HG02938 (cell line): ENCODE results near the gene TMEM222.

Source experiments
- ATAC-seq: cut with Tn5 transposase; IDR thresholded peaks from one replicate; pipeline ENCODE4 v1.9.1; 2021; ENCODE audit warnings: mild to moderate bottlenecking, moderate library complexity; ENCODE audit not compliant: unreplicated experiment

The TMEM222 gene

DNA sequence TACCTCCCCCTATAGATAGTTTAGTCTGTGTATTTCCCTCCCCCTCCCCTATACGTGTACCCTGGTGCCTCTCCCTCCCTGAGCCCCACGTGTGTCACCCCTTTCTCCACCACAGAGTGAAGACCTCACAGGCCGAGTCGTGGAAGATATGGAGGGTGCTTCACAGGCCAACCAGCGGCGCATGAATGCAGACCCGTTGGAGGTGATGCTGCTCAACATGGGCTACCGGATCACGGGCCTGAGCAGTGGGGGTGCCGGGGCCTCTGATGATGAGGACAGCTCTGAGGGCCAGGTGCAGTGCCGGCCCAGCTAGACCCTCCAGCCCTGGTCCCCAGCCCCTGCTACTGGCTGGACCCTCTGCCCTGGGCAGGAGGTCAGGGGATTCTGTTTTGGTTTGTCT lies 15.9 kb upstream of the TMEM222 start:
- ATAC-seq: no peak

DNA sequence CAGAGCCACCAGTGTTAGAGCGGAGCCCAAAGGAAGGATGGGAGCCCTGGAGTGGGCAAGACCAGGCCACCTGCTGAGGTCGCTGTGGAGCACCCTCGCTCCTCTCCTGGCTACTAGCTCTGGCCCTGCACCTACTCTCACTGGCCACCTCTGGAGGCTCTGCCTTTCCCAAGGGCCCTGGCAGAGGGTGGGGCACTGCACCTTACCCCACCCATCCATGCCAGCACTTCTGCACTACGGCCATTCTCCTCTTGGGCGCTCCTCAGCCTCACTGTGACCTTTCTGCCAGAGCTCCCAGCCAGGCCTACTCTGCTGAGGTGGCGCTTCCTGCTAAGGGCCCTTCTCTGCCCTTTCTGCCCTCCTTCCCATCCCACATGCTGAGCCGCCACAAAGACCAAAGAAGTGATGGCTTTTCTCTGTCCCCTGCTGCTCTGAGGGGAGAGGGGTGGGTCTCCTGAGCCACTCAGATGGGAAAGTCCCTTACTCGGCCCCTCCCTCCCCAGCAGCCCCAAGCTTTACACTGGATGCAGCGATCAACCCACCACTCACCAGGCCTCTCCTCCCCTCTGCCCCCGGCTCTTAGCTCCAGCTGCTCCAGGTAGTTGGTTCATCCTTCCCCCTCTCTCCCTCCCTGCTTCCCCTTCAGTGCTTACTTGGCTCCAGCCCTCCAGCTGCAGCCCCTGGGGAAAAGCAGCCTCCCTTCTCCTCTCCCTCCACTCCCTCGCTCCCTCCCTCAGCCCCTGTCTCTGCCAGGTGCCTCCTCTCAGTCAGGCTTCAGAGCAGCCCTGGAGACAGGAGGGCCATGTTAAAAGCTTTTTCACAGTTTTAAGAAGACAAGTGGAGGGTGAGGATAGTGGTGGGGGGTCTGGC lies 14.8 kb upstream of the TMEM222 start:
- no peak for ATAC-seq

DNA sequence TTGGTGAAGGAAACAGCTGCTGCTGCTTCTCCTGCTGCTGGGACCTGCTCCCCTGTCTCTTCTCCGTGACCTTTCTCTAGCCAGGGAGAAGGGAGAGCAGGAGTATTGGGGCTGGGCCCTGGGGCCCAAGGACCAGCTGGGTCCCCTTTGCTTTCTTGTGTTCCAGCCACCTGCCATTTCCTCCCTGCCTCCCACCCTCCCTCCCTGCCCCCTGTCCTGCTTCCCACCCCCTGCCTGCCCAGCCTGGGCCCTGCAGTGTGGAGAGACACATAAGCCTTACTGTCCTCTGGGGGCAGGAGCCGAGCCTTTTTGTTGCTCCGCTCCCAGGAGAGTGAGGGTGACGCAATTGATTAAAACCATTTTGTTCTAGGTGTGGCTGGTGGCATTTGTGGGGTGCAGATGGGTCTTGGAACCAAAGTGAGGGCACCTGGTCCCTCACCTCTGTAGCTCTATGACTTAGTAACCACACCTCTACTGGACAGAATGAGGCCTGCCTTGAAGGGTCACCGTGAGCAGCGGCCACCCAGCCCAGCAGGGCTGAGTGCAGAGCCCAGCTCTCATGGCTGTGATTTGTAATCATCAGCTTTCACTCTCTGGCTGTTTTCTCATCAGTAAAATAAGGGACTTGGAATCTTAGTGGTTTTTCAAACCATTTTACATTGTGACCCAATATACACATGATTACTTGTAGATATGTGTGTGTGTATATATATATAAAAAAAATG lies 13.9 kb upstream of the TMEM222 start:
- ATAC-seq: no peak

DNA sequence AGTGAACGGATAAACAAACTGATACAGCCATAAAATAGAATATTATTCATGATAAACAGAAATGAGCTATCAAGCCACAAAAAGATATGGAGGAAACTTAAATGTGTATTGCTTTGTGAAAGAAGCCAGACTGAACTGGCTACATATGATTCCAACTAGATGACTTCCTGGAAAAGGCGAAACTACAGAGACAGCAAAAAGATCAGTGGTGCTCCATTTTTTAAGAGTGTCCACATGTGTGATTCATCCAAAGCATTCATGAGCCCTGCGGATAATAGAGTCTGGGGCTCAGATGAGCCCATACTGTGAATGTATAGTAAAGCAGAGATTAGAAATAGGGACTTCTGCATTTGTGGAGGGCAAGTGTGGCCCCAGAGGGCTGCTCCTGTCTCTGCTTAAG lies 7.8 kb upstream of the TMEM222 start:
- ATAC-seq: no peak

DNA sequence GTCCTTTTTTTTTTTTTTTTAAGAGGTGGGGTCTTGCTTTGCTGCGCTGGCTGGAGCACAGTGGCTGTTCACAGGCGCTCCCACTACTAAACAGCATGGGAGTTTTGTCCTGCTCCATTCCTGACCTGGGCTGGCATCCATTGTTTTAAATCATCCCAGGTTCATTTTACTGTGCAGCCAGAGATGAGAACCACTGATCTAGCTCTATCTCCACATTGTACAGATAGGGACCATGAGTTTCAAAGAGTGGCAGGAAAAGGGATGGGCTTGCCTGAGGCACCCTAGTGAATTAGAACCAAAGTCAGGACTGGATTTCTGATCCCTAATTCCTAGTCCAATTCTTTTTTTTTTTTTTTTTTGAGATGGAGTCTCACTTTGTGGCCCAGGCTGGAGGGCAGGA lies 7.2 kb upstream of the TMEM222 start:
- ATAC-seq: no peak

DNA sequence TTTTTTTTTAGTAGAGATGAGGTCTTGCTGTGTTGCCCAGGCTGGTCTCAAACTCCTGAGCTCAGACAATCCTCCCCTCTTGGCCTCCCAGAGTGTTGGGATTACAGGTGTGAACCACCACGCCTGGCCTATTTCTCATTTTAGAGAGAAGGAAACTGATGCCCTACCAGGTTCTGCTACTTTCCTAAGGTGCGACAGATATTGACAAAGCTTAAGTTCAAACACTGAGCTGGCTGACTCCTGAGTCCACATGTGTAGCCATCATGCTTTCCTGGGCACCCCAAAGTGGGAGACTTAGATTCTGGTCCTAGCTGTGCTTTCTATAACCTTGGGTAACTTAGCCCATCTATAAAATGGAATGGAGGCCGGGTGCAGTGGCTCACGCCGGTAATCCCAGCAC lies 5.1 kb upstream of the TMEM222 start:
- no peak for ATAC-seq

DNA sequence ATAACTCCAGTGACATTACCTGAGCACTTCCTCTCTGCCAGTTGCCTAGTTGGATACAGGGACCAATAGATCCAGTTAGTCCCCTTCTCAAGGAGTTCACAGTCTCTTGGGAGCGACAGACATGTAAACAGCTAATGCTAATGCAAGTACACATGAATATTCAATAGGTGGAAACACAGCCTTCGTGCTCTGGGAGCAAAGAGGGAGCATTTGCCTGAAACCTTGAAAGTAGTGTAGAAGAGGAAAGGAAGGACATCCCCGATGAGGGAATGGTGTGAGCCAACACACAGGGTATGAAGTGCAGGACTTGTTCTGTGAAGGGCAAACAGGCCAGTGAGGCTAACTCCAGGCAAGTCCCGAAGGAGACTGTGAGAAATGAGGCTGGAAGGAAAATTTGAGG lies 3.8 kb upstream of the TMEM222 start:
- no peak for ATAC-seq

DNA sequence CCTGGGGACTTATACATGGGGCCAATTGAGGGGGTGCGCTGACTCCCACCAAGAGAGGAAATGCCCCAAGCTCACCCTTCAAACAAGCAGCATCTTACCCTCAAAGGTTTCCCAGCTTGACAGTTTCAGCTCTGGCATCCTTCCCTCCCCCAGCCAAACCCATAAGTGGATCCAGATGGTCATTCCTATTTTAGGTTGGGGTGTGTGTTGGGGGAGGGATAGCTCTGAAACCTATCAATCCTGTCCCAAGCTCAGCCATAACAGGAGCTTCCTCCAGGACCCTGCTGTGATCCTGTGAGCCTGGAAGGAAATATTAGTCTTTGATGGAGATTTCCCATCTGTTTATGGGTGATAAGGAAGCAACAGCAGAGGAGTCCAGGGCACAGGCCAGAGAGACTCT lies 3.4 kb upstream of the TMEM222 start:
- no peak for ATAC-seq

DNA sequence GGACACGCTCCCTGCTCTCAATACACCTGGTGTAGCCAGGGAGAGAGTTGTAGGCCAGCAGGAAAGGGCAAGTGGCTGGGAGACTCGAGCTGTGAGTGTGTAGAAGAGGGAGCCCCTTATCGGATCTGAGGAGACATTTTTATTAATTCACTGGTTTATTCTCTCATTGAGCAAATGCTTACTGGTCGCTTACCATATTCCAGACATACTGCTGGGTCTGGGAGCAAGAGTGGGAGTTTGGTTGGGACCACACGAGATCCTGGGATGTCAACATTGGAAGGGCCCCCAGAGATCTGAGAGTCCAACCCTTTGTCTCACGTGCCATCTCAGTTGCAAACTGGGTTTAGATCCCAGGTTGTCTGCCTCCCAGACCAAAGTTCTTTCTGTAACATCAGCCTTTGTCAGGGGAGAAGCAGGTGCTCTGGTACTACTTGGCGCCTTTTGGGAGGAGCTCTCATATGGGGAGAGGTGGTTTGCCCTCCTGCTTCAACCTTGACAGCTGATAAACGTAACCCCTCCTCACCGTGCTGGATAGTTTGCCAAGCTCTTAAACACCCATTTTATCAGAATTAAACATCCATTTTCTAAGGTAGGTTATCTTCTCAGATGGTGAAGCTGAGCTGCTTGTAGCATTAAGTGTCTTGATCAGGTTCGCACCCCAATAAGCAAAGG lies 742 bp downstream of the TMEM222 start:
- ATAC-seq: no peak

DNA sequence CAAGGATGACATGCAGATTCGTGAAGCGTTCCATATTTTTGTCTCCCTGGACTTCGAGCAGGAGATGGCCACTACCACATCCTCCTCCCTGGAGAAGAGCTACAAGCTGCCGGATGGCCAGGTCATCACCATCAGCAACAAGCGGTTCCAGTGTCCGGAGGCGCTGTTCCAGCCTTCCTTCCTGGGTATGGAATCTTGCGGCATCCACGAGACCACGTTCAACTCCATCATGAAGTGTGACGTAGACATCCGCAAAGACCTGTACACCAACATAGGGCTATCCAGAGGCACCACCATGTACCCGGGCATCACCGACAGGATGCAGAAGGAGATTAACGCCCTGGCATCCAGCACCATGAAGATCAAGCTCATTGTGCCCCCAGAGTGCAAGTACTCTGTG lies 3.3 kb downstream of the TMEM222 start:
- no peak for ATAC-seq

DNA sequence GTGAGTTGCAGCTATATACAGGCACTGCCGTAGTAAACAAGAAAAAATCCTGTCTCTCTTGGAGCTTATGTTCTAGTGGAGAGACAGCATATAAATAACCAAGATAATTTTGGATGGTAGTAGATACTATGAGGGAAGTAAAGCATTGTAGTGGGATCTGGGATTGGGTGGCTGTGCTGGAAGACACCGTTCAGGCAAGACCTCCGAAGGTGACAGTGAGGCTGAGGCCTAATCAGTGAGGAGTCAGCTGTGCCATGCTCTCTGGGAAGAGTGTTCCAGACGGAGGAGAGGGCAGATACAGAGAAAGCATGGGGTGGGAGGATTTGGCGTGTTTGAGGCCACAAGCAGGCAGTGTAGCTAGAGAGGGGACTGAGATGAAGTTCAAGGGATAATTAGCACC lies 6.0 kb downstream of the TMEM222 start:
- no peak for ATAC-seq

DNA sequence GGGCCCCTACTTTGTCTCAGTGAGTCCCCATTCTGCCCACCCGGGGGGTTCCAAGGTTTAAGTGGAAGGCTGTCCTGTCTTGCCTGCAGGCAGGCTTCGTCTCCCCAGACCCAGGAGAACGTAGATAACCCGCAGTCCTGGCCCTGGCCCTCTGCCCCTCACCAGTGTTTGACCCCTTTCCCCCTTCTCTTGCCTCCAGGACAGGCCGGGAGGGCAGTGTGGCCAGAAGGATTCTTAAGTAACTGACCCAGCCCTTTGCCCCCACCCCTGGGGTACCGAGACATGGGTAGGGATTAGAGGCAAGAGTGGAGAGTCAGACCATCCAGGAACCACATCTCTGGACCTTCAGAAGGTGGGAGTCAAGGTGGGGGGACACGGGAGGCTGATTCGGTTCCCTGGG lies 8.8 kb downstream of the TMEM222 start:
- no peak for ATAC-seq

DNA sequence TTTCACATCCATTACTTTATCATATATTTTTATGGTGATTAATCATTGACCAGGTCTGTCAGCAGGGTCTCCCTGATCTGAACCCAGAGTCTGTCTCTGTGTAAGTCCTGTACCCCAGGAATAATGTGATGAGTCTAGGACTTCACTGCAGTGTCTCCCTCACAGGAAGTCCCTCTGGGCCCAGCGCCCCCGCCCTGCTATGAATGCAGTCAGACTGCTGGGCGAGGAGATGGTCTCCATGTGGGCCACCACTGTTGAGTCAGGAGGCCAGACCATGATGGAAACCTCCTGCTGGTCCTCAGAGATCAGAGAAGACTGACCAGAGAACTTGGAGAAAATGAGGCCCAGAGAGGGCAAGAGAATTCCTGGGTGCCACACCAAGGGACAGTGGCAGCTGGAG lies 9.5 kb downstream of the TMEM222 start:
- no peak for ATAC-seq

DNA sequence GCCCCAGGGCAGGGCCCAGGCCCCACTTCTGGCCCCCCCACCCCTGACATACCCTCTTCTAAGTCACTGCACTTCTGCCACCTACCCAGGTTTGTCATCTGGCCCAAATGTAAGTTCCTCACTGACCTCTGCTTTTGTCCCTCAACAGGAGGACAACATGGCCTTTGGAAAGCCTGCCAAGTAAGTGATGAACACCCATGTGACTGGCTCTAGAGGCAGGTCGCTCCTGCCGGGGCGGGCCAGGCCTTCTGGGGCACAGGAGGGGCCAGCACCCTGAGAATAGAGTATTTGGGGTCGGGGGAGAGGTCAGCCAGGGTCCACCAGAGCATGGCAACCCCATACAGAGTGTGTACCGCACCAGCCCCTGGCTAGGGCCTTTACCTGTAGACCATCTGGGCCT lies 10.0 kb downstream of the TMEM222 start:
- ATAC-seq: no peak

DNA sequence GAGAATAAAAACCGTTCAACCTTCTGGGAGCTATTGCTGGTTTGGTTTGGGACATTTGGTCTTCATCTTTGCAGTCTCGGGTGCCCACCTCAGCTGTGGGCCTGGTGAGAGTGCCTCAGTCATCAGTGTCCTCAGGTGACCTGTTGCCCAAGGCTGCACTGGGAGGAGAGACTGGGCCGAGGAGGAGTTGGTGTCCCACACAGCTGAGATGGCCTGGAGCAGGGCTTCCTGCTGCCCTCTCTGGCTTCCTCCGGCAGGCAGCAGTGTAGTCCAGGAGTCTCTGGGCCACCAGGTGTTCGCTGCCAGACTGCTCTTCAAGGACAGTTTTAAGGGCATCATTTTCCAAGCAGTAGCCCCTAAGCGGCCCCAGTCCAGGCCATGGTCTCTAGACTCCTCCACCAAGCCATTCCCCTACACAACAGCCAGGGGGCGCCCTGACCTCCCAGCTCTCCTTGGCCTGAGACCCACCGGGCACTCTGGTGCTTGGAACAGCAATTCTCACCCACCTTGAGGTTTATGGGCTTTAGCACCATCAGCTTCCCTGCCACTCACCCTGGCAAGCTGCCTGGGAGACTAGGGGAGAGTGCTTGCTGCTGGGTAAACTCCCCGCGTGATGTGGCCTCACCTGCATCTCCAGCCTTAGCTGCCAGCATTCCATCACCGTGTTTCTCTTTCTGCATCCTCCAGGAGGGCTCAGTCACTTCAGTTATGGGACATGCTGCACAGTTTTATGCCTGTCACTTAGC lies 10.7 kb downstream of the TMEM222 start:
- ATAC-seq: no peak

DNA sequence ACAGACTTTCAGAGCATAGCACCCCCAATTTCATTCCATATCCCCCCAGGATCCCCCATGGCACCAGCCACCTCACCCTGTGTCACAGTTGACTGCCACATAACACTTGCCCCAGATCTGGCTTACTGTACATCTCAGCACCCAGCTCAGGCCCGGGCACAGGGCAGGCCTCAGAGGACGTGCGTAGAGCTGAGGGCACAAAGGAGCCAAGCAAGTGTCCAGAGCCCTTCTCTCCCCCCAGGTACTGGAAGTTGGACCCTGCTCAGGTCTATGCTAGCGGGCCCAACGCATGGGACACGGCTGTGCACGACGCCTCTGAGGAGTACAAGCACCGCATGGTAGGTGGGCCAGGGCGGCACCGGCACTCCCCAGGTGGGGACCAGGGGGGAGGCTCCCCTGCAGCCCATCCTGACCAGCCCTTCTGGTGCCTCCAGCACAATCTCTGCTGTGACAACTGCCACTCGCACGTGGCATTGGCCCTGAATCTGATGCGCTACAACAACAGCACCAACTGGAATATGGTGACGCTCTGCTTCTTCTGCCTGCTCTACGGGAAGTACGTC lies 11.8 kb downstream of the TMEM222 start:
- ATAC-seq: no peak

DNA sequence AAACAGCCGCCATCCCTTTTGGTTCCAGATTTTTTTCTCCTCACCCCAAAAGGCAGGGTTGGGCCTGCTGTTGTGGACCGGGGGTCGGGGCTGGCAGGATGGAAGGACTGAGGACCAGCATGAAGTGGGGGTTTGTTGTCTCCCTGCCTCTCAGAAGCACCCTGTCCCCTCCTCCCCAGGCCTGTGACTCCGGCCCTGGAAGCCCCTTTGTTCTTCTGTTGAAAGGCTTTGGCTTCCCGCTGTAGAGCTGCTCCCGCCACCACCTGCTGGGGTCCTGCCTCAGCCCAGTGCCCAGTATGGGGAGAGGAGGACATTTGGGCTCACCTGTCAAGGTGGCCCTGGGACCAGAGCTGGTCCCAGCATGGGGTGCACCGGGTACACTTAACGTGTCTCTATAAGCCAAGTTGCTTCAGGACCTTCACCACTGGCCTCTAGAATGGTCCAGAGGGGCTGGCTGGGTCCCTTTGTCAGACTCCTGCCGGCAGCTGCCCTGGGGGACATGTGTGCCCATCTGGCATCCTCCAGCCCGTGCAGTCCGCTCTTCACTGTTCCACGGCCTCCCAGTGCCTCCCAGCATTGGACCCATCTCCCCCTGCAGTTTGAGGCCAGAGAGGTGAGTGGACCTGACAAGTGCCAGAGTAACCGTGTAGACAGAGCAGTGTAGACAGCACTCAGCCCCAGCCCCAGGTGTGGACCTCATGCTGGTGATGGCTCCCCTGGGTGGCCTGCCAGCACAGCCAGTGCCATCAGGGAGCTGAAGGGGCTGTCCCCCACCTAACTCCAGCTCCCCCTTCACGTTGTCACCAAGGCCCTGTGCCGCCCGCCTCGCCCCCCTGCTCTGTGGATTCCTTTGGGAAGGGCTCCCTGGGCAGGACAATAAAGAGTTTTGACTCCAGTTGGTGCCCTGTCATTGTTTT lies 13.8 kb downstream of the TMEM222 start:
- ATAC-seq: no peak

DNA sequence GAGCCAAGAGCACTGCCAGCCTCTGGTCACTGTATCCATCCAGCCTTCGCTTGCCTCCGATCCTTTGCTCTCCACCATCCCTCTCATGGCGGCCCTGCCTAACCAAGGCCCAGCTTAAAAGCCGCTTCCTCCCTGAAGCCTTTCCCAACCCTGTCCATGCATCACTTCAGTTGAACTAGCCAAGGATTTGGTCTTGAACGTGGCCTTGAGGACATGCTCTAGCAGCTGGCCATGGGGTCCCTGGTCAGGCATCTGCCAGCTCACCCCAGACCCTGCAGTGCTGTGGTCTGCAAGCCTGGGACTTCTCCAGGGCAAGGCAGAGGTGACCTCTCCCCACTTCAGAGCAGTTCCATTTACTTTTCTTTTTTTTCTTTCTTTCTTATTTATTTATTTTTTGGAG lies 14.8 kb downstream of the TMEM222 start:
- no peak for ATAC-seq

DNA sequence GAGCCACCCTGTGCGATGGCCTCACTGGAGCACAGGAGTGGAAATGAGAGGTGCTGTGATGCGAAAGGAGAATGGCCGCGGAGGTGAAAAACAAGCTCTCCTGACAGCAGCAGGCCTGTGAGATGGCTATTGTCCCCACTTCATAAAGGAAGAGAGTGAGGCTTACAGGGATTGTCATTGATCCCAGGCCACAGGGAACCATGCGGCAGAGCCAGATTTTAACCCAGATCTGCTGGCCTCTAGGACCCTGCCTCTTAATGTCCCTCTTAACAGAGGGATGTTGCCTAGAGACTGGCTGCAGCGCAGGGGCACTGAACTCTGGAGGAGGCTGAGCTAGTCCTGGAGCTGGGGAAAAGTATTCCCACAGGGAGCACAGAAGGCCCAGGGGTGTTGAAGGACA lies 16.8 kb downstream of the TMEM222 start:
- no peak for ATAC-seq

DNA sequence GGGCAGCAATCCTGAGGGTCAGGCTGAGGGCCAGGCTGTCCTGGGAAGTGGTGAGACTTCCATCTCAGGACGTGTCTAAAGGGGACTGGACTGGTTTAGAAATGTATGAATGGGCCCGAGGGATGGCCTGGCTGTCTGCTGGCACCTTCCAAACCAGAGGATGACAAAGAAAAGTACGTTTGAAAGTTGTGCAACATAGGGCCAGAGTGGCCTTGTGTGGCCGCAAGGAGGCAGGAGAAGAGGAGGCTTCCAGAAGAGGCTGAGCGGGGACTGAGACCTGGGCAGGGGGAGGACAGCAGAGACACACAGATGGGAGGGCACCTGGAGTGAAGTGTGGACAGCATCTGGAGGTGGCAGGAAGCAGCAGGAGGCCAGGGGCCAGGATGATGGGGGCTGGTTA lies 17.2 kb downstream of the TMEM222 start:
- no peak for ATAC-seq
